ENCODE results near the gene DLGAP1.

DLGAP1 gene

GRCh38 chr18:3885209-3885792, 569.8 kb downstream of the DLGAP1 start:
- no peak for DNase-seq

GRCh38 chr18:3879836-3880120, 575.3 kb downstream of the DLGAP1 start:
- DNase-seq: no peak

- no peak for DNase-seq
Measured at GRCh38 chr18:3879114-3879835, 575.8 kb downstream of the DLGAP1 start.

- no peak for DNase-seq
Measured at GRCh38 chr18:3878401-3878800, 576.7 kb downstream of the DLGAP1 start.

- DNase-seq: no peak
Measured at GRCh38 chr18:3877678-3878077, 577.4 kb downstream of the DLGAP1 start.

- no peak for DNase-seq
Measured at GRCh38 chr18:3875961-3876360, 579.1 kb downstream of the DLGAP1 start.

- no peak for DNase-seq
Measured at GRCh38 chr18:3875376-3875775, 579.7 kb downstream of the DLGAP1 start.

- no peak for DNase-seq
Measured at GRCh38 chr18:3874581-3874980, 580.5 kb downstream of the DLGAP1 start.

GRCh38 chr18:3874125-3874524, 581.0 kb downstream of the DLGAP1 start:
- DNase-seq: no peak

GRCh38 chr18:3873698-3874097, 581.4 kb downstream of the DLGAP1 start:
- no peak for DNase-seq

GRCh38 chr18:3873211-3873610, 581.9 kb downstream of the DLGAP1 start:
- no peak for DNase-seq

GRCh38 chr18:3872641-3873040, 582.5 kb downstream of the DLGAP1 start:
- DNase-seq: no peak

- no peak for DNase-seq
Measured at GRCh38 chr18:3871687-3872086, 583.4 kb downstream of the DLGAP1 start.

- DNase-seq: no peak
Measured at GRCh38 chr18:3870914-3871313, 584.2 kb downstream of the DLGAP1 start.

GRCh38 chr18:3869848-3870247, 585.3 kb downstream of the DLGAP1 start:
- no peak for DNase-seq

- no peak for DNase-seq
Measured at GRCh38 chr18:3867864-3868311, 587.2 kb downstream of the DLGAP1 start.

- DNase-seq: no peak
Measured at GRCh38 chr18:3867236-3867635, 587.9 kb downstream of the DLGAP1 start.

- DNase-seq: no peak
Measured at GRCh38 chr18:3864669-3865298, 590.3 kb downstream of the DLGAP1 start.

GRCh38 chr18:3863593-3863992, 591.5 kb downstream of the DLGAP1 start:
- no peak for DNase-seq

- DNase-seq: no peak
Measured at GRCh38 chr18:3863006-3863405, 592.1 kb downstream of the DLGAP1 start.

GRCh38 chr18:3861495-3861894, 593.6 kb downstream of the DLGAP1 start:
- DNase-seq: no peak

- no peak for DNase-seq
Measured at GRCh38 chr18:3857544-3857943, 597.6 kb downstream of the DLGAP1 start.

- no peak for DNase-seq
Measured at GRCh38 chr18:3855966-3856365, 599.1 kb downstream of the DLGAP1 start.

GRCh38 chr18:3852321-3852720, 602.8 kb downstream of the DLGAP1 start:
- DNase-seq: no peak

GRCh38 chr18:3851159-3851558, 603.9 kb downstream of the DLGAP1 start:
- no peak for DNase-seq
